NCI-H187 (cell line): Measurements from ENCODE around the gene ARHGAP12.

Experiments used
- DNase-seq, 2 experiments: peaks; one replicate each; lab custom pipeline; 2025; lab: John Stamatoyannopoulos, UW

The ARHGAP12 gene

DNA sequence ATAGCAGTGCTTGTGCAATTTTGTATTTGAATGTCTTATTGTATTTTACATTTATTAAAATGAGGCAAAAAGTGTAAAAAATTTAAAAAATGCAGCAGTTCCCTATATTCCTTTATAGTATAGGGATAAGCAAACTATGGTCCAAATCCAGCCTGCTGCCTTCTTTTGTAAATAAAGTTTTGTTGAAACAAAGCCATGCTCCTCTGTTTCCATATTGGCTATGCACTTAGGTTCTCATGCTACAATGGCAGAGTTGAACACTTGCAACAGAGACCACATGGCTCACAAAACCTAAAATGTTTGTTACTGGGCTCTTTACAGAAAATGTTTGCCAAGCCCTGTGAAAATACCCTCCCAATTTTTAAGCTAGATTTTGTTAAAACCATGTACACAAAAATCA is 50.1 kb downstream of the ARHGAP12 start:
- DNase-seq: no peak

DNA sequence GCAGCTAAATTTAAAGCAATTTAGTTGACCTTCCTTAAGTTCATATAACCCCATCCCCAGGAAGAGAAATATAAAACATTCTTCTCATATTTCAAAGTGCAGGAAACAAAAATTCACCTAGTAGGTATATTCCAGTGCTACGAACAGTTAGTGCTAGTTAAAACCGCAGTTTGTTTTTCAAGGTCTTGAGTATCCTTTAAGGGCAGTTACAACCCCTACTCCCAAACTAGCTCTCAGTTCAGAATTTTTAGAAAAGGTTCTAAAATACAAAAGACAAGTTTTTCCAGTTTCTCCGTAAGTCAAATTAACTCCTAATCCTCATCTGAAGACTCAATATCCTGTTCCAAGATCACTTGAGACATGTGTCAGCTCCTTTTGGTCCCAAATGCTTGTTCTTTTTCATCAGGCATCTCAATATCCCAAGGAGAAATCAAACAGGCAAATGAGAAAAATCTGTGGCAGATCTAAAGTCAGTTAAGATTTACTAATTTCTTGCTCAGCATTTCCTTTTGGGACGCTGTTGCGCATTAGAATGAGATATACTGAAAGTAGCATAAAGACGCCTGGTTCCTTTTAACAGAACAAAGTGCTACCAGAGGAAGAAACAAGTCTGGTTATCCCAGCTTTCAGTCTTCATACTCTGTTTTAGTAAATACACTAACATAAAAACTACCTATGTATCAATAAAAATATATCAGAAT is 51.8 kb downstream of the ARHGAP12 start:
- no peak for DNase-seq

DNA sequence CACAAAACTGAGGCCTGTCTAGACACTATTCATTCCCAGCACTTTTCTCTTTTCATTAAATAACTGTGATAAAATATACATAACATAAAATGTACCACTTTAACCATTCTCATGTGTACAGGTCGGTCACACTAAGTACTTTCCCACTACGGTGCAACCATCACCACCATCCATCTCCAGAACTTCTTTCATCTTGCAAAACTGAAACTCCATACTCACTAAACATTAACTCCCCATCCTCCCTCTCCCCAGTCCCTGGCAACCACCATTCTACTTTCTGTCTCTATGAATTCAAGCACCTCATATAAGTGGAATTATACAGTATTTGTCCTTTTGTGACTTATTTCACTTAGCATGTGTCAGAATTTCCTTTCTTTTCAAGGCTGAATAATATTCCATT is 53.0 kb downstream of the ARHGAP12 start:
- no peak for DNase-seq

DNA sequence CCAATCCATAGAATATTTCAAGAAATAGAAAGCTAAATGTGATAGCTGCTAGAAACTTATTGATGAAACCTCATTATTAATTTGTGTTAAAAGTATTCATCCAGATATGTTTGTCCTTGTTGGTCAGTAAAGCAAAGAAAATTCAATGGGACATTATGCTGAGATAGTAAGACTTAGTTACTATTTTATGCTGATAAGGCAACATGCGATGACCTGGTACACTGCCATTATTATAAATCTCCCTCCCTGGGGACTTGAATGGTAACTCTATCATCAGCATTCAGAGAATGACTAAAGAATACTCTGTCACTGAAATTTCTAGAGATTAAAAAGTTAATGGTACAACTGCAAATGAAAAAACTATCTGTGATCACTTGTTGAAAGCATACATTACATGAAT is 54.9 kb downstream of the ARHGAP12 start:
- no peak for DNase-seq

DNA sequence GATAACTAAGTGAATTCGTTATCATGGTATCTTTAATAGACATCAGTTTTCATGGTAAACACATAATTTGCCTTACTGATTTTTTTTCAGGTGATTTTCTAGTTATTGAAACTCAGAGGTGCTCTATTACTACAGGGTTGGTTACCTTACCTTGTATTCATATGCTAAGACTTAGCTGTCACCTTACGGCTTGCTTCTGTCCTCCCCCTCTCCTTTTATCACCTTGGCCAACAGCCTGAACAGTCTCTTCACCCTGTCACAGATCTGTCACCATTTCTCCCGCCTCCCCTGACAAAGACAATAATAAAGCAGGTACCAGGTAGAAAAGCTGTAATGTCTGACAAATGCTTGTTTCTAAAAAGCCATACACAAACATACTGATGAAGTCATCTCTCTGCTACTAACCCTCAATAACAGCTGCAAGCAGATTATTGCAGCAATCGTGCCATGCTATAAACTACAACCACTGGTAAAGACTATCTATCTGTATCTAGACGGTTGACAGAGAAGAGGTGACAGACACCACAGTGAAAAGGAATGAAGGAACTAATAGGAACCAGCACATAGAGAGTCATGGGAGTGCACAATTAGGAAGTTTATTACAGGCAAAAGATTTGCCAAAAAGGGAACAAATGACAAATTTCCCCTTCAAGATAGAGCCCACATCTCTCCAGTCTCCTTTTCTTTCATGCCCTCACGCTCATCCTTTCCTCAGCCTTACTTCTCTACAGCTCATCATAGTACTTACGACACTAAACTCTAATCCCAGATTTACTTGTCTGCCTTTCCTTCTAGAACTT is 57.2 kb downstream of the ARHGAP12 start:
- DNase-seq: no peak

DNA sequence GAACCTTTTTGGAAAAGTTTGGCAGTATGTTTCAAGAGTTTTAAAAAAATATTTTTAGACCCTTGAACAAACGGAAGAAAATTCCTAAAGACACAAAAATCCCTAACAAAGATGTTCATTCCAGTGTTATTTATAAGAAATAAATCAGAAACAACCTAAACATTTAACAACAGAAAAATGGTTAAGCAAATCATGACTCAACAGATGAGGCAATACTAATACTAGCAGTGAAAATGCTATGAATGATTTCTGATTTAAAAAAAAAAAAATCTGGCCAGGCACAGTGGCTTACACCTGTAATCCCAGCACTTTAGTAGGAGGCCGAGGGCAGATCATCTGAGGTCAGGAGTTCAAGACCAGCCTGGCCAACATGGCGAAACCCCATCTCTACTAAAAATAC is 61.0 kb downstream of the ARHGAP12 start:
- DNase-seq: no peak

DNA sequence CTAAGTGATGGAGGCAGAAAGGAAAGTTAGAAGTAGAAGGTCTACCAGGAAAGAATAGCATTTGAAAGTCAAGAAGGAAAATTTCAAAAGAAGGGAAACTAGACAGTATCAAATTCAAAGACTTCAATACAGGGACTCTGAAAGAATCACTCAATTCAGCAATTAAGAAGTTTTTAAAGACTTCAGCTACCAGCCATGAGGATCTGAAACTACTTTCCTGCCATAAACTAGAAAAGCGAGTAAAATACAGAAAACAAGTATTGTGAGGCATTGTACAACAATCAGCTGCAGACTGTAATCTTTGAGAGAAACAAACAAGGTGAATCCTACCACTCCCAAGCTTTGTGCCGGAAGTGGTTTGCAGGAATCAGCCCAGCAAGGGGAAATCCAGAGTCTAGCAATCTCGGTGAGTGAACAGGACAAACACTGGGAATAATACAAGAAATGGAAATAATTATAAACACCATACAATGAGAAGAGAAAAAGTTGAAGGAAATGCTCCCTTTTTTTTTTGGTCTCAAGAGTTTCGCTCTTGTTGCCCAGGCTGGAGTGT is 62.4 kb downstream of the ARHGAP12 start:
- DNase-seq: no peak

DNA sequence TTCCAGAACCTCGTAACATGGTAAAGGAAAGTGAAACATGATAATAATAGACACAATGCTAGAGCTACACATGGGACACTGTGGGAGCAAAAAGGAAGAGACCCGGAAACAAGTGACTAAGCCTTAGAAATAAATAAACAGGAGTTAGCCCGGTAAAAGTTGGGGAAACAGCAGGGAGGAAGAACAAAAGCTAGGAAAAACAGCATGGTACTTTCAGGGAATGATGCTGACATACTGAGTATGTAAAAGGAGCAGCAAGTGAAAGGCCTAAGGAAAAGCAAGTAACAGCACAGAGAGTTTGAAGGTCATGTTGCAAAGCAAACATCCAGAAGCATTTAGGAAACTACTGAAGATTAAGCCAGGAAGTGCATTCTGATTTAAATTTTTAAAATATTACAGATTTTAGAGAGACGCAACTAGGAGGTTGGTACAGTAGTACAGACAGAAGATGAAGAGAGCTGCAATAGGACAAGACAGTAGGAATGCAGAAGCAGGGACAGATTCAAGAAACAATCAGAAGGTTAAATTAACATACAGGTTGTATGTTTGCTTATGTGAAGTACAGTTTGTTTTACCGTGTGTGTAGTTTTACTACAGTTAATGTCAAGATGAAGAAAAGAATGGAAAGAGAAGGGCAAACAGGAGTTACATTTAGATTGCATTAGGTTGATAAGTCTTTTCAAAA is 63.7 kb downstream of the ARHGAP12 start:
- DNase-seq: no peak

DNA sequence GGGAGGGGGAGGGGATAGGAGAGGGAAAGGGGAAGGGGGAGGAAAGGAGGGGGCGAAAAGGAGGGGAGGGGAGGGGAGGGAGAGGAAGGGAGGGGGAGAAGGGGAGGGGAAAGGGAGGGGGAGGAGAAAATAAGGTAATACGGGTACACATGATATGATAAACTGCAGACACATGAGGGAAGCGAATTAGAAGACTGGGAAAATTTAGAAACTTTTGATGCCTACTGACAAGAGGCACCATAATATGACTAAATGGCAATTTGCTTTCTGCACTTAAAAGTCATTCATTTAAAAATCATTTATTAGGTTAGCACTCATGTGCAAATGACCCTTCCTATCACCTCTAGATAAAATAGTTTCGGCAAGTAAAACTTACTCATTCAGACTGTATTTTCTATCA is 73.6 kb downstream of the ARHGAP12 start:
- no peak for DNase-seq

DNA sequence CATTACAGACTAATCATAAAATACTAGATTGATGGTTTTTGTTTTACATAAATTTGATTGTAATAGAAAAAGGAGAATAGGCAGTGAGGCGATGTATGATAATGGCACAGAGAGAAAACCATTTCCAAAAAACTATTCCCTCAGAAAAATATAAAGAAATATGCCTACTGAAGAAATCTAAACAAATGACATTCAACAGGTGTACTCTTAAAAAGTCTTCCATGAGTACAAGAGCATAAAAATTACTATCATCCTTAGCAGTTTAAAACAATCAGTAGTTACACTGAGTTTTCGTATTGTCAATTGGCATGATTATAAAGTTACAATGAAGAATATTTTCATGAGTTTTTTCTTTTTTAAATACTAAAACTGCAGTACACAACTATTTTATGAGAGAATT is 75.0 kb downstream of the ARHGAP12 start:
- DNase-seq: no peak

DNA sequence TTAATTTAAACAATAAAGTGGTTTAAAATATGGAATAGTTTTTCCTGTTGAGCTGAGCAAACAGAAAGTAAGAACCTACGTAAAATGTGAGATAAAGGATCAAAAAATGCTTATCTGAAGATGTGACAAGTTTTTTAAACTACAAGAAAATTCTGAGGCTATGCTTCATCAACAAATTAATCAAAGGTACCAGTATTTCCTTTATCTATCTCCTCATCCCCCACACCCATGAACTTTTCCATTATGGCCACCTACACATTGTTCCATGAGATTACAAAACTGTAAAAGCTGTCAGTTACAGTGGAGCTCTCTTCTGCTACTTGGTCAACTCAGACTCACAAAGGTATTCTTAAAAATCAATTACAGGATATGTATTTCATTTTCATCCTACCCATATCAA is 77.4 kb downstream of the ARHGAP12 start:
- DNase-seq: no peak

DNA sequence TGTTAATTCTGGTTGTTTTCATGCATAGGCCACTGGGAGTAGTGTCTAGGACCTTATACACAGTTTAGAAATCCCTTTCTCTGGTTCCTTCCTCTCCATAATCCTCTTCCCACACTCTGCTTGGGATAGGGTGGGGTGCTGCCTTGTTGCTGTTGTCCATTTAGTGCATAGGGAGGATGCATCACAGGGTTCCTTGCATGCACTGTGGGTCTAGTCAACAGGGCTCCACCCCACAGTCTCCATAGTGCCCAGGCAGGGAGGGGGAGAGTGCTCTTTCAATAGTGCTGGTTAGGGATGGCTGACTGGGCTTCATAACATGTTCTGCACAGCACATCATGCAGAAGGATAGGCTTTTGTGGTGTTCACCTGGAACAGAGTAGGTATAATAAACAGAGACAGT is 81.1 kb downstream of the ARHGAP12 start:
- DNase-seq: no peak

DNA sequence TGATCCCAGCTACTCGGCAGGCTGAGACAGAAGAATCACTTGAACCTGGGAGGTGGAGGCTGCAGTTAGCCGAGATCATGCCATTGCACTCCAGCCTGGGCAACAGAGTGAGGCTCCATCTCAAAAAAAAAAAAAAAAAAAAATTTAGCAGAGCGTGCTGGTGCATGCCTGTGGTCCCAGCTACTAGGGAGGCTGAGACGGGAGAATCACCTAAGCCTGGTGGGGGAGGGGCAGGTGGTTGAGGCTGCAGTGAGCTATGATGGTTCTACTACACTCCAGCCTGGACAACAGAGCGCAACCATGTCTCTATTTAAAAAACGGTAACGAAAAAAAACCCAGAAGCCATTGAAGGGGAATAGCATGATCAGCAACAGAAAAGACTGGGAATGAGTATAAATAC is 89.9 kb downstream of the ARHGAP12 start:
- no peak for DNase-seq

DNA sequence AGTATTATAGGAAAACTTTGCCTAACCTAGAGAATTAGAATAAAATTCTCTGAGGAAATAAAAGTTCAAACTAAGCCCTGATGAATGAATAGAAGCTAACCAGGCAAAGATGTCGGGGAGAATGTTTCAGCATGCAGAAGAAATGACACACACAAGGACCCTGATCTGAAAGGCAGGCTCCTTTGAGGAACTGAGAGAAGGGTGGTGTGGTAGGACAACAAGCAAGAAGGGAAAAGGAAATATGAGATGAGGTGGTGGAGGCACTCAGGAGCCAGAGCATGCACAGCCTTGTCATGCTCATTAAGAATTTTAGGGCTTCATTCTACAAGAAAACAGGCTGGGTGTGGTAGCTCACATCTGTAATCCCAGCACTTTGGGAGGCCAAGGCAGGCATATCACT is 90.6 kb downstream of the ARHGAP12 start:
- DNase-seq: no peak

DNA sequence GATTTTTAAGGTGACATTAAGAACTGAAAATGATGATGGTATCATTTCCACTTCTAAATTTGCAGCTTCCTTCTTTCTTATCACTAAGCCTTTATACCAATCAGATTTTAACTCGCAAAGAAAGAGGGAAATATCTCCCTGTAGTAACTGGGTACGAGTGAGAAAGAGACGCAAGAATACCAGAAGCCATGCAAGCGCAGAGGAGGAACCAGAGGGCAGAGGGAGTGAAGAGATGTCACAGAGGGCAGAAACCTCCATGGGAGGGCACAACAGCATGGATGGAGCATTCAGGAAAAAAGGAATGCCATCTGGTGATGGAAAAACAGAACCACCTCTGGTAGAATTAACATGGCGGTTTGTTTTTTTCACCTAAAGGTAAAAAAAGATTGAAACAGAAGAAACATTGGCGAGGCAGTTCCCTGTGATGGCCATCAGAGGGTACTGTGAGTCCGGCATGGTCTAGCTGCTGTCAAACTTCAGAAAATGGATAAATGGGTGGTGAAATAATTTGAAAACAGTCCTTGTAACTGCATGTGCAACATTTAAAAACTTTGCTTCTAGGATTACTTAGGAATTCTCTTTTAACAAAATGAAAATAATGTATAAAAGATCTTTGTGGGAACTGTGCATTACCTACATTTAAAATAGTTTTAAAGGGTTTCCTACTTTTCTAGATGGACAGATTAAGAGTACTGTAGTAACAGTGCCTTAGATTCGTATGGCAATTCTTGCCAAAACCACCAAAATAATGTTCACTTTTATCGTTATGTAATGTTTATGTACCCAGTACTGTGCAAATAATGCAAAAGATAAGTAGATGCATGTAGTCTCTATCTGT is 91.8 kb downstream of the ARHGAP12 start:
- DNase-seq: no peak

DNA sequence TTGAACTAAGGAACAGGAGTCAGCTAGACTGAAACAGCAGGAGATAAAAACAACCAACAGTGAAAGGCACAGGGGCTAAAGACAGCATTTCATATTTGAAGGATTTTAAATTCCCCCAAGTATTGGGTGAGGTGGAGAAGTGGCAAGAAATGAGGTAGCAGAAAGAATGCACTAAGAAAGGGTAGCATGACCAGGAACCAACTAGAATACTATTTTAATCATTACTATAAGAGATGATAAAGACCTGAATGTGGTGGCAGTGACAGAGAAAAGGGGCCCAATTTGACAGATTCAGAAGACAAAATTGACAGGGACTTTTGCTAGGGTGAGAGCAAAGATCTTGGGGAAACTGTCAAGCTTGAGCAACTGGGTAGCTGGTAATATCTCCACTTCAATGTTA is 94.9 kb downstream of the ARHGAP12 start:
- DNase-seq: no peak

DNA sequence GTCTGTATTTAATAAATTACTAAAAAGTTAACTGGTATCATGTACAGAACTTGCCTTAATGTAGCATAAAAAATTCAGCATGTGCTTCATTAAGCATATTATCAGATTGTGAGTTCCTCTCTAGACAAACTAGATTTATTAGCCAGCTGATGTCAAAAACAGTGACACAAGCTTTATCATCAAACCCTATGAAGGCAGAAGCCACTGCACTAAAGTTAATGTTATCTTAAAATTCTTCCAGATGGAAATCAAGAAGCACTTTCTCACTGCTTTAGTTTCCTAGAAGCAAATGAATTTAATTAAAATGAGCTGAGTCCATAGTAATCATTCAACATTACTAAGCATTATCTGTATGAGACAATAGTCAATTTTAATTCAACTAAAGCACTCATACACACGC is 96.4 kb downstream of the ARHGAP12 start:
- no peak for DNase-seq

DNA sequence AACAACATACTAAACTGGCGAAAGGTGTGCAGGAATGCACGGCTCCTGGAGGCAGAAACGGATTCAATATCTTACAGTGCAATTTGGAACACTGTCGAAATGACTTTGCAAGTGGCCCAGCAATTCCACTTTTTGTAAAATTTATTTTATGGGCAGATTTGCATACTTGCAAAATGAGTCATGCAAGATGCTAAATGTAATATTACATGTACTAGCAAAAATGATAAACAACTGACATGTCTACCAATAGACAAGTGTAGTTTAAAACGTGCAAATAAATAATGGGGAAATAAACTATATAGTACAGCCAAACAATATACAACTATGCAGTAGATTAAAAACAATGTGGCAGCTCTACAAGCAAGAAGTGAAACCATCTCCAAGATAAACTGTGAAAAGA is 97.7 kb downstream of the ARHGAP12 start:
- no peak for DNase-seq

DNA sequence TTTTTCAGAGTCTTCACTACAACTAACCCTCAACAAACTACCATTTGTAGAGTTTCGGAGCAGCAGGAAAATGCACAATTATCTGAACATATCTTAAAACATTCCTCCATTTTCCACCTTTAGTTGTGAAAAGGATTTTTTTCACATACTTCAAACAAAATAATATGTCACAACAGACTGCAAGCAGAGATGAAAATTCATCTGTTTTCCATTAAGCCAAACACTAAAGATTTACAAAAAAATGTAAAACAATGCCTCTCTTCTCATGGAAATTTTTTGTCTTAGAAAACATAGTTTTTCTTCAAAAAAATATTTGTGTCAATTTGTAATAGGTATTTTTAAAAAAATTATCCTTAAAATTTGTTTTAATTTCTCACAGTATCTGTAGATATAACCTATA is 98.9 kb downstream of the ARHGAP12 start:
- no peak for DNase-seq

DNA sequence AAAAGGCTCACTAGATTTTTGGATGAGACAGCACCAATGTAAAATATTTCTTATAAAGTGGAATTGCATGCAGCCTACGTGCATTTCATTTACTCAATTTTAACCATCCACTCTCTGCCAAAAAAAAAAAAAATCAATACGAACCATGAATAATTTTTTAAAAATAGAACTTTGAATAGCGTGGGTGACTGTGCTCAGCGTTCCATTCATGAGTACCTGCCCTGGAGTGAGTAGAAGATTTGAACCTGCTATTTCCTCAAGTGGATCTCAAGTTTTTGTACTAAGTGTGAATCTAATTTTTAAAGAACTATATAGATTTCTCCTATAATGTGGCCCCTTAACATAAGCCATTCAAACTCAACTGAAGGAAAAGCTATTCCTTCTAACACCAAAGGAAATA is 105.3 kb downstream of the ARHGAP12 start:
- DNase-seq: no peak

DNA sequence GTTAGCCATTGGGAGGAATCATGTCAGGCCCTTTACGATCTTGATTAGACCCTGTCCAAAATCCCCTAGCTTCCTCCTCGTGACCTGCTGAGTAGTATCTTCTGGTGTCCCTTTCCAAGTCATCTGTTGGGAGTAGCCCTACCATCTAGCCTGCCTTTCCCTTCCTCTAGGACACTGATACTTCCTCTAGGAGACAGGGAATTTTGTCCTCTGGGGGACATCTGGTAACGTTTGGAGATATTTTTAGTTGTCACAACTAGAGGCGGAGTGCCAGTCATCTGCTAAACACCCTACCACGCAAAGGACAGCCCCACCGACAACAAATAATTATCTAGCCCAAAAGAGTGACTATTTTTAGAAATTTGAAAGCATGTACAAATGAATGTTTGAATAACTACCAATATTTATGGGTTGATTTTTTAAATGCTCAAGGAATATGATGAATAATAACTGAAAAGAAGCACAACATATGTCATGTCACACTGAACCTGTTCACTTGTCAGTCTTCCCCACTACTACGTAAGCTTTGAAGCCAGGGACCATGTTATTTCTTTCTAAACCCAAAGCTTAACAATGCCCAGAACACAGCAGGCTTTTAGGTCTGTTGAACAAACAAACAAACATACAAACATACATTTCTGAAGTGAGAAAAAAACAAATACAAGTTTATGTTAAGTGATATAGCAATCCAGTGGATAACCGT is 105.9 kb downstream of the ARHGAP12 start:
- no peak for DNase-seq
